ENCODE results near the gene TRIO.

The TRIO gene

DNA sequence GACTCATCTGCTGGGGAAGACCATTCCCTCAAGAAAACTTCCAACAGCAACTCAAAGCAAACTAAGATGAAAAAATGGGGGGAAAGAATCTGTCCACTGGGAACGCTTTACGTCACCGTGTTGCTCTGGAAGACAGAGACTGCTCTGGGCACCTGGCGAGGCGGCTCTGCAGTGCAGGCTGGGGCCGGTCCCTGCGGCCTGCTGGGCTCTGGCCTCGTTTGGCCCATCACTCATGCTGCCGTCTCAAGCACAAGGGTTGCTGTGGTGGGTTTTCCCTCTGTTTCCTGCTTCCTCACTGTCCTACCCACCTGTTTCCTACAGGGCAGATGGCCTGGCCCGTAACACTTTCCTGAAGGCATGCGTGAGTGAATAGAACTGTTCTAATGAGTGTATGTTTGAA, 345.6 kb downstream of the TRIO start:
- no peak for DNase-seq (ENCODE audit: low read depth)

DNA sequence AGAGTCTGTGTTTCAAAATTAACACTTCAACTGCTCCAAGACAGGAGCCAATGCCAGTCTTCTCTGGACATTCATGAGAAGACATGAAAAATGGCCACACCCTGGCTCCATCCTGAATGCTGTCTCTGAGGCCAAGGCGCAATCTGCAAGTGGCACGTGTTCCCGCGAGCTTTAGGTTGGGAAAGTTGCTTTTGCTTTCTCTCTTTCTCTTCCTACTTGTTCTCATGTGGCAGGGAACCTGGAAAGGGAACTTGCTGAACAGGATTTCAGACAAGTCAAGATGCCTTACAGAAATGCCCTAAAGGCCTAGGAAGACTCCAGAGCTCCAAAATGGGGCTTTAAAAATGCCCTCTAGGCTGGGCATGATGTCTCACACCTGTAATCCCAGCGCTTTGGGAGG, 346.5 kb downstream of the TRIO start:
- no peak for DNase-seq (ENCODE audit: low read depth)

DNA sequence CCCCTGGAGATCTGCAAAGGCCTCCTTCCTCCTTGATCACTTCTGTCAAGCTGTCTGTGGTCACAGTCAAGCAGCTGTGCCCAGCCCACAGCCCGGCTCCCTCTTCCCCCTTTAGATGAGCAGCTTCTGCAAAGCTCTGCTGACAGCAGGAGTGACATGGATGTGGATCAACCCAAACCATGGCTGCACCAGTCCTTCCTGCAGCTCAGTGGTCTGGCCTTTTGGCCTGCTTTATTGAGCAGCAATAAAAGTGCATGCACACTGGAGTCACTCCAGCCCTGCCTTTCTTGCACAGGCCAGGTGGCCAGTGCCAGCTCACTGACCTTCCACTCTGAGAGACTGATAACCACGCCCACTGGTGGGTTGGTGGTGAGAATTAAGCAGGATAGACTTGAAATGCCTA, 347.2 kb downstream of the TRIO start:
- no peak for DNase-seq (ENCODE audit: low read depth)

DNA sequence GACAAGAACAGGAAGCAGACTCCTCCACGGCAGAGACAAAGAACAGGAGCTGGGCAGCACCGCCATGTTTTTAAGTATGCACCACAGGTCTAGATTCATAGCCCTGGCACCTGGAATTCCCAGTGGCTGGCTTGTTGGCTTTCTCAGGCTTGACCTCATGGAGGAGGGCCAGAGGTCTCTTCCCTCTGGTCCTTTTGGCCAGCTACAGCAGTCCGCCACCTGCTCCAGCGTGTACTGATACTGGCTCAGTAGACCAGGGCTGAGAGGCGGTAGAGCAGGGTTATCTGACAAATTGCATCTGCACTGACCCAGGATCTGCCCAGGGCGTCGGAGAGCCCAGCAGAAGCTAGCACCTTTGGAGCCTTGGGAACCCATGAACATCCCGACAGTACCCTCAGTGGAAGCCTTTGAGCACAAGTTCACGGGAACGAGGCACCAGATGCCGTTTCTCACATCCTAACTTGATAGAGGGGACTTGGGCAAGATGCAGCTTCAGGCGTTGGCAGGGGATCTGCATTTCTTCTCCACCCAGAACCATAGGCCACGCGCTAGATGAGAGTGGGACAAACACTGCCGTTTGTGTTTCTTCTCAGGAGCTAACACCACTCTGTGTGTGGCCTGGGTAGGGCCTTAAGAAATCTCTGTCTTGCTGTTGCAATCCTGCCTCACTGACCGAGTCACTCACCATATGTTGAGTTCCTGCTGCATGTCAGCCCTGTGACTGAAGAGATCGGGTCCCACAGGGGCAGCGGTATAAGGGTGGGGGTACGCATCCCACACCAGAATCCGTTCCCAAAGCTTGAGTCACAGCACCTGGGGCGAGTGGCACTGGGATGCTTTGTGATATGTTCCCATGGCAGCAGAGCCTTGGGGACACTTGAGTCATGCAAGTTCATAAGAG, 348.1 kb downstream of the TRIO start:
- DNase-seq (ENCODE audit: low read depth): no peak

DNA sequence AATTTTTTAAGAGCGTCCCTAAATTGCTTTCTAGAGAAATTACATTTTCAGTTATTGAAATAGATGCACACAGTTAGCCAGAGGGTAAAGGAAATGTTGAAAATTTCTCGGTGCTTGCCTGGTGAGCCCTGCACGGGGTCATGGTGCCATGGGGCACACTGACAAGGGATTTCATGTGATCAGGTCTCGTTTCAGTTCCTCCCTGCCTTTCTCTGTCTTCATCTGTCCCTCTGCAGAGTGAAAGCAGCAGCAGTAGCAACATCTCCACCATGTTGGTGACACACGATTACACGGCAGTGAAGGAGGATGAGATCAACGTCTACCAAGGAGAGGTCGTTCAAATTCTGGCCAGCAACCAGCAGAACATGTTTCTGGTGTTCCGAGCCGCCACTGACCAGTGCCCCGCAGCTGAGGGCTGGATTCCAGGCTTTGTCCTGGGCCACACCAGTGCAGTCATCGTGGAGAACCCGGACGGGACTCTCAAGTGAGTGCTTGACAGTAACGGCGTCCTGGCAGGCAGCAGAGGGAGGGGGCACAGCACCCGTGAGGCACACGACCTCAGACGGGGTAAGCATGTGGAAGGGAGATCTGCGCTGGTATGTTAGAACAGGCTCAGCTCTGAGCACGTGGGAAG, 349.3 kb downstream of the TRIO start:
- DNase-seq (ENCODE audit: low read depth): no peak

DNA sequence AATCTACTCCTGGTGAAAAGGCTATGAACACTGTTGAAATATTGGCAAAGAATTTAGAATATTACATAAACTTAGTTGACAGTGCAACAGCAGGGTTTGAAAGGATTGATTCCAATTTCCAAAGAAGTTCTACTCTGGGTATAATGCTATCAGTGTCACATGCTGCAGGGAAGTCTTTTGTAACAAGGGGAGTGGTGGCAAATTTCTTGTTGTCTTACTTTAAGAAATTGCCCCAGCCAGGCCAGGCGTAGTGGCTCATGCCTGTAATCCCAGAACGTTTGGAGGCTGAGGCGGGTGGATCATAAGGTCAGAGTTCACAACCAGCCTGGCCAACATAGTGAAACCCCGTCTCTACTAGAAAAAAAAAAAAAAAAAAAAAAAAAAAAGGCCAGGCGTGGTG, 352.2 kb downstream of the TRIO start:
- DNase-seq (ENCODE audit: low read depth): no peak

DNA sequence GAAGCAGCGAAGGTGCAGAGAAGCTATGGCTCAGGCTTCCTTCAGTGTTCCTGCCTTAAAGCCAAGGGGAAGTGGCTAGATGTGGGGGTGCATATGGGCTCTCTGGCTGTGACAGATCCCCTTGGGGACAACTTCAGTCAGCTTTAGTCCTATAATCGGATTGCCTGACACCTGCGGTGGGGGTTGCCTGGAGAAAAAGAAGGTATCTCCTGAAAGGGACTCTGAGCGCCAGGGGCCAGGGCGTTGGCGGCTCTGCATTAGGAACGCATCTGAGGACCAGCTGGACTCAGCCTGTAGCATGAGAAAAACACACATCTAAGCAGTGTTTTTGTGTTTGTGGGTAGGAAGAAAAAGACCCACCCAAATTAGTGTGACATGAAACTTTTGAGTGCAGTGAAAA, 354.2 kb downstream of the TRIO start:
- no peak for DNase-seq (ENCODE audit: low read depth)

DNA sequence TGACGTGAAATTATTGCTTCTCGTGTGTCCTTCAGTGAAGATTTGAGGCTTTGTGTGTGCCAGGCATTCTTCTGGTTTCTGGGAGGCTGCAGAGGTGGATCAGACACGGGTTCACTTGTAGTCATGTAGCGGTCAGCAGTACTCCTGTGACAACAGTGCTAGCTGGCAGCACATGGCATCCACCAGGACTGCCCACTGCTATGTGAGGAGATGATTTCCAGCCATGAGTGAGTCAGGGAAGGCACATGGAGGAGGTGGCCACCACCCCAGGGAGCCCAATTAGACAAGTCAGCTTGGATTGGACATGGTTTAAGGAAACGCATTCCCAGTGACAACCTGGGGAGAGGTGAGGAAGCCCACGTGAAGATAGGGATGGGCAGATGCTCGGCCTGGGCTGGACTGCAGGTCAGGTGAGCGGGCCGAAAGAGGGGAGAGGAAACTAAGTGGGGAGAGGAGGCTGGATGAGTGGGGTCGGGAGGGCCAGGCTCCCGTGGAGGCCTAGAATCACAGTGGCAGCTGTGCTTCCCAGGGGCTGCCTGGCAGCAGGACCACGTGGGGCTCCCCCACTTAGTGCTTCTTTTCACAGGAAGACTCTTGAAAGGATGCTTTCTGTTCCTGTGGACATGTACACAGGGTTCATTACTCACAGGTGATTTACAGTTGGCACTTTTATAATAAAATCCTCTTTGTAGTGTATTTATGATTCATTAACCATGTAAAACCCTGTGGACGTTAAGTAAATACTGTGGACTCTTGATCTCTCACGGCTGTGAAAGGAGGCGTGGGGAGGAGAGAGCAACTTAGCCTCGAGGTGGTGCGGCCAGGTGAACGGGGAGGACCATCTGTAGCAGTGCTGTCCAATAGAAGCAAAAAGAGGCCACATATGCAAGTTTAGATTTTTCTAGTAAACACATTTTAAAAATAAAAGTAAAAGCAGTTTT, 358.5 kb downstream of the TRIO start:
- no peak for DNase-seq (ENCODE audit: low read depth)

DNA sequence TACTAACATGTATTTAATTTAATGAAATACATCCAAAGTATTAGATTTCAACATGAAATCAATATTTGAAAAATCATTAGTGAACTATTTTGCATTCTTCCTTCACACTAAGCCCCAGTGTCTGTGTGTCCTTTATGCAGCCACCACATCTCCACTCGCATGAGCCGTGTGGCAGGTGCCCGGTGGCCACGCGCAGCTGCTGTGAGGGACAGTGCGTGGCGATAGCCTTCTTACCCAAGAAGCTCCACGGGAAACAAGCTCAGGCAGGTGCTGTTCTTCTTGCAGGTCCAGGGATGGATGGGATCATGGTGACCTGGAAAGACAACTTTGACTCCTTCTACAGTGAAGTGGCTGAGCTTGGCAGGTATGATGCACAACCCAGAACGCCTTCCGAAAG, 359.1 kb downstream of the TRIO start:
- DNase-seq (ENCODE audit: low read depth): no peak

DNA sequence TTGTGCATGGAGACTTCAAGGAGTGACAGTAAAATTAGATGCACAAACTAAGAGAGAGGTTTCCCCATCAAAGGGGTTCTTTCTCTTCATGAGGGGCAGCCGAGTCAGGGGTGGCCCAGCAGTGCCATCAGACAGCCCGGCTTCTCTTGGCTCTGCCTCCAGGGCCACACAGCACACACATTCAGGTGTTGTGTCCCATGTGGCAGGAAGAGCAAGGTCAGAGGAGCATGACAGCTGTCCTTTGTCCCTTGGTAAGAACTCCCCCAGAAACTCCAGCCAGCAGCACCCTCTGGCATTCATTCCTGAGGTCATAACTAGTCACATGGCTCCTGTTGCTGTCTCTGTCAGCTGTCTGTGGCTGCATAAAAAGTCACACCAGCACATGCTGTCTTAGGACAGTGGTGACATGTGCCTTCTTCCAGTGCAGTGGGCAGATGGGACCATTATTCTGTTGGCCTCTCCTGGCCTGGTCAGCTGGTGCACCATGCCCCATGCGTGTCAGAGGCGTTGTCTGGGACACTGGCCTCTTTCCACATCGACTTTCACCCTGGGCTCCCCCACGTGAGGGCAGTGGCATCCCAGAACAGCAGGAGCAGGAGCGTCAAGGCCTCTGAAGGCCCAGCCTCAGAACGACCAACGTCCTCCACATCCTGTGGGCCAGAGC, 360.0 kb downstream of the TRIO start:
- DNase-seq (ENCODE audit: low read depth): no peak

DNA sequence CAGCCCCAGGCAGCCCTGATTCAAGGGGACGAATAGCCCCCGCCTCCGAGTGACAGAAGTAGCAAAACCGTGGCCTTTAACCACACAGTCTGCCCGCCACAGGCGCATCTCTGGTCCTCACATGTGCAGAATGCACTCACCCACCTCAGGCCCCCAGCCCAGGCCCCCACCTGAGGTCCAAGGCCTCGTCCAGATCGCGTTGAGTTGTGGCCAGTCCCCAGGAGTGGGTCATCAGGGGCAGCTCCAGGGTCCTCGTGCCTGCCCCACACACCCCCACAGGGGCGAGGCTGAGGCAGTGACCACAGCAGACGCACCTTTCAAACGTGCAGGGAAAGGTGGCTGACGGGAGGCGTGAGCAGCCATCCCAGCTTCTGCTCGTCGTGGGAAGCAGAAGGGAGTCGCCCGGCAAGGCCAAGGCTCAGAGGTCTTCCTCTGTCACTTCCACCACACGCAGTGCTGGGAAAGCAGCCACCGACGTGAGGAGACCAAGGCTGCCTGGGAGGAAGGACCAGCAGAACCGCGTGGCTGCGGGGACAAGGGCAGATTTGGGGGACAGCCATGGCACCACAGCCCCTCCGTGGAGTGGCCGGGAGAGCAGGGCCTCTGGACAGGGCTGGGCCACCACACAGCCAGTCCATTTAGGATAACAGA, 360.7 kb downstream of the TRIO start:
- DNase-seq (ENCODE audit: low read depth): no peak

DNA sequence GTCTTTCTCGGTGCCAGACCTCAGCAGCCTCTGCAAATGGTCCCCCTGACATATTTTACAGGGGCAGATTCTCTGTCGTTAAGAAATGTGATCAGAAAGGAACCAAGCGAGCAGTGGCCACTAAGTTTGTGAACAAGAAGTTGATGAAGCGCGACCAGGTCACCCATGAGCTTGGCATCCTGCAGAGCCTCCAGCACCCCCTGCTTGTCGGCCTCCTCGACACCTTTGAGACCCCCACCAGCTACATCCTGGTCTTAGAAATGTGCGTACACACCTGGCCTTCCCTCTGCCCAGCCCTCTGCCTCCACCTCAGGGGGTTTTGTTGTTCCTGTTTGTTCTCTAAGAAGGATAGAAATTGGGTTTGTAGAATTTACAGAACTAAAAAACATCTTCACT, 361.2 kb downstream of the TRIO start:
- DNase-seq (ENCODE audit: low read depth): no peak

DNA sequence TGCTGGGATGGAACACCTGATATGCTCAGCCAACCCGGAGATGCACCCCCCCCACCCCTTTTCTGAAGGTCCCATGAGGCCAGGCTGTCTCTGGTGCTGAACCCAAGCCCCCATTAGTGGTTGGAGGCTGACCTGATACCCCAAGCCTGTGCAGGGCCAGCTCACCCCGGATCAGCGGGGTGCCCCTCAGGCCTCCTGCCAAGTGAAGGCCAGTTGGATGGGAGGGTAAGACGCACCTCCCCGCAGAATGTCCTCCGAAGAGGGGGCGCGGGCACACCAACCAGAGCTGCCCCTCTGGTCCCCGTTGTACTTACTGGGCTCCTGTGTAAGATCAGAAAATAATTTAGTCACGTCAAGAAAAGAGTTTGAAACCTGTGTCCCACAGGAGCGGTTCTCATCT, 361.7 kb downstream of the TRIO start:
- DNase-seq (ENCODE audit: low read depth): no peak

DNA sequence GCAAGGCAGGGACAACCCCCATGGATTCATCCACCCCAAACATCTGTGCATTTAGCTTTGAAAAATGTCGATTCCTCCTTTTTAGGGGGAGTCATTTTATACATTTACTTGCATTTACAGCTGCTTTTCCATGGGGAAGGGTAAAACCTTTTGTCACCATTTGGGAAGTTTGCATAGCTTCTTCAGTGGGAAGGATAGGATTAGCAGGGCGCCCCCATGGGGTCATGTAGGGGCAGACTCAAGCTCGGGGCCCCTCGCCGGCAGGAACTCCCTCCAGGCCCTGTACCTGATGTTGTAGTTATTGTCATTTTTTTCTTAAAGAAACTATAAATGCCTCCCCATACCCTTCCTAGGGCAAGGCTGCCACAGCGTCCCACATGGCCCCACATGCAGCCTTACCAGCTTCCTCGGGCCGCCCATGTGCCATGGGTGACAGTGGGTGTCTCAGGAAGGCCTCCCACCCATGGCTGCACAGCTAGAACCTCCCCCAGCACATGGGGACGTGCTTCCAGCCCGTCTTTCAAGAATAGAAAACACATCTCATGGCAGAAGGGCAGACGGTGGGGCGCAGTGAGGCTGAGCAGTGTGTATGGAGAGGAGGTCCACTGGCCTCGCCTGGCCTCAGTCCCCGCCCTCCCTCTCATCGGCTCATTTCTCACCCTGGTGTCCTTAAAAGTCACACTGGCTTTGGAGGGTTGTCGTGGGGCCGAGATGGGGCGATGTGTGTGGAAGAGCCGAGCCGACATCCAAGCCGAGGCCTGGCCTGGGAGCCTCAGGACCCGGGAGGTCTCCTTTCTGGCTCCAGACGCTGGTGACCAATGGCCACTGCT, 362.4 kb downstream of the TRIO start:
- no peak for DNase-seq (ENCODE audit: low read depth)

DNA sequence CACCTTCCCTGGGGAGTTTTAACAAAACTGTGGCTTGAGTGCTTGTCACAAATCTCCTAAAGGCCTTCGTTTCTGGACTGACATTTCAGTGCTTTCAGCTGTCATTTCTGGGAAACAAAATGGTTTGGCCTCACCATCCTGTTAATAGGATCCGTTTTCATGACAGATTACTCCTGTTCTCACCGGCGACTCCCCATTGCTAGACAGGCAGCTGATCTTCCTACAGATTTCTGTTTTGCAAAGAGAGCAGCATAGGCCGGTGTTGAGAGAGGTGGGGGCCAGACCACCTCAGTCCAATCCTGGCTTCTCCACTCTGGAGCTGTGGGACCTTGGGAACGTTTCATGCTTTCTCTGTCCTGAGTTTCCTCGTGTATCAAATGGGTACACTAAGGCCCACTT, 363.0 kb downstream of the TRIO start:
- DNase-seq (ENCODE audit: low read depth): no peak

DNA sequence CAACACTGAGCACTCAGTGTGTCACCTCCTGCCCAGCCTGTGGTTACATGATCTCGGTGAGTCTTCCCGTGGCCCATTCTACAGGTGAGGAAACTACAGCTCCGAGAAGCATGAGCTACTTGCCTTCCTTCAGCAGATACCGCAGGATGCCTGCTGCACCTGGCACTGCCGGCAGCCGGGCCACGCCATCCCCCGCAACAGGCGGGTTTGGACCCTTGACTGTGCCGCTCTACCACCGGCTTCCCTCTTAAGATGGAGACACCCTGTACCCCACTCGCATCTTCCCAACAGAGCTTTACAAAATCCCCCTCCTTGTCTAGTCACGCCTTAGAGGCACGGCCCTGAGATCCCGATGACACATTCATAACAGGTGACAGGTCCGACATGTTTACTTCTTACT, 363.5 kb downstream of the TRIO start:
- no peak for DNase-seq (ENCODE audit: low read depth)

DNA sequence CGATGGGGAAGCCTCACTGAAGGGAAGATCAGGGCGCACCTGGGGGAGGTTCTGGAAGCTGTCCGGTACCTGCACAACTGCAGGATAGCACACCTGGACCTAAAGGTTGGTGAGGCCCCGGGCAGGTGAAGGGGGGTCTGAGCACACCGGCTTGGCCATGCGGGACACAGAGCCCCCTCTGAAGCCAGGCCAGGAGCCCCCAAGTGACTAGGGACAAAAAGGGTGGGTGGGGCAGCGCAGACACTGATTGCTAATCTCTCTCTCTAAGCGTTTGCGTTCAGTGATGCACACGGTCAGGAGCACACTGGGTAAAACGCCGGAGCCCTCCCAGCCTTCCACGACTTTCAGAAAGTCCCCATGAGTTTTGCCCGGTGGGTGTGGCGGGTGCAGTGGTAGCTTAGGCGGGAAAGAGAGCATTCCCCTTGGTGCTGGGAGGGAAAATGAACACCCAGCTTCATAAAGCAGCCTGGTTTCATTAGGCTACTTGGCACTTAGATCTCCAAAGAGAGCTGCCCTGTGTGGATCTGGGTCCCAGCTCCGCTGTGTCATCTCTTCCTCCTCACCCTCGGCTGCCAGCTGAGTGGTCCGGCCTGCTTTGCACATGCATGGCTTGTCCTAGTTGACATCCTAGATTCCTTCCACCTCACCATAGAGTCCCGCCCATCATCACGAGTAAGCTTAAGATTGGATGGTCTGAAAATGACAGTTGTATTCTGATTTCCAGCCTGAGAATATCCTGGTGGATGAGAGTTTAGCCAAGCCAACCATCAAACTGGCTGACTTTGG, 364.2 kb downstream of the TRIO start:
- DNase-seq (ENCODE audit: low read depth): no peak

DNA sequence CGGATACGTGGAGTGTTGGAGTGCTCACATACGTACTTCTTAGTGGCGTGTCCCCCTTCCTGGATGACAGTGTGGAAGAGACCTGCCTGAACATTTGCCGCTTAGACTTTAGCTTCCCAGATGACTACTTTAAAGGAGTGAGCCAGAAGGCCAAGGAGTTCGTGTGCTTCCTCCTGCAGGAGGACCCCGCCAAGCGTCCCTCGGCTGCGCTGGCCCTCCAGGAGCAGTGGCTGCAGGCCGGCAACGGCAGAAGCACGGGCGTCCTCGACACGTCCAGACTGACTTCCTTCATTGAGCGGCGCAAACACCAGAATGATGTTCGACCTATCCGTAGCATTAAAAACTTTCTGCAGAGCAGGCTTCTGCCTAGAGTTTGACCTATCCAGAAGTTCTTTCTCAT, 364.9 kb downstream of the TRIO start:
- no peak for DNase-seq (ENCODE audit: low read depth)

DNA sequence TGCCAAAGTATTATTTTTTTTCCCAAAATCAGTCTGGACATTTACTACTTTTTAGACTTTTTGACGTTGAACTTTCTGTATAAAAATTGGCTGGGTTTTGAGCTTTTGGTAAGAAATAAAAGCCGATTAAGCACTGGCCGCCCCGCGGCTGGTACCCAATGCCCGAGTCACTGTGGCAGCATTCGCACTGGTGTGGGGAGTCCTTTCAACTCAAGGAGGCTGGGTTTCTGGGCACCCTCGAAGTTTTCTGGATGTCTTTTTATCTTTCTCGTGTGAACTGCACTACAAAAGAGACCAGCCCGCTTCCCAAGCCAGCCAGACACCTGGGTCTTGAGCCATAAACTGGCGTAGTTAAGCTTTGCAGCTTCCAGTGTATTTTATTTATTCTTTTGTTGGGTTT, 366.4 kb downstream of the TRIO start:
- DNase-seq (ENCODE audit: low read depth): no peak
